OCI-M2 (cell line): ENCODE data around the gene ERCC2.

Experiments
- DNase-seq: peaks from one replicate; lab custom pipeline; 2025; ENCODE audit not compliant: unreplicated experiment; lab: John Stamatoyannopoulos, UW

The ERCC2 gene

GRCh38 chr19:45402298-45403061 lies 32.1 kb upstream of the ERCC2 start:
- no peak for DNase-seq

GRCh38 chr19:45401815-45402214 lies 31.4 kb upstream of the ERCC2 start:
- DNase-seq = no peak

DNA sequence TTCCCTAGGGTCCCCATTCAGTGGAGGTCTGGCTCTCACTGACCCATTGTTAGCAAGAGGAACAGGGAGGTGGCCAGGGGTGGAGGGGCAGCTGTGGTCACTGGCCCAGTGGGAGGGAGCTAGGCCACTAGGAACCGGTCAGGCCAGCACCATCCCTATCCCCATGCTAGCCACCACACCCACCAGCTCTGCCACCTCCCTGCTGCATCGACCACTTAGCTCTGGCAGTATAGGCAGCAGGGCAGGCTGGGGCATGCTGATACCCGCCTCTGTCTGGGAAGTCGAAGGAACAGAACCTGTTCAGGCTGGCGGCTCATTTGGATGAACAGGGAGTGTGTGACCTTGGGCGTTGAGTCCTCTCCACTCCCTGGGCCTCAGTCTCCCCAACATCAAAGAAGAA lies 29.8 kb upstream of the ERCC2 start:
- no peak for DNase-seq

GRCh38 chr19:45395821-45396617 lies 25.6 kb upstream of the ERCC2 start:
- no peak for DNase-seq

- DNase-seq = no peak
These were observed 21.7 kb upstream of the ERCC2 start for GRCh38 chr19:45391871-45392665.

DNA sequence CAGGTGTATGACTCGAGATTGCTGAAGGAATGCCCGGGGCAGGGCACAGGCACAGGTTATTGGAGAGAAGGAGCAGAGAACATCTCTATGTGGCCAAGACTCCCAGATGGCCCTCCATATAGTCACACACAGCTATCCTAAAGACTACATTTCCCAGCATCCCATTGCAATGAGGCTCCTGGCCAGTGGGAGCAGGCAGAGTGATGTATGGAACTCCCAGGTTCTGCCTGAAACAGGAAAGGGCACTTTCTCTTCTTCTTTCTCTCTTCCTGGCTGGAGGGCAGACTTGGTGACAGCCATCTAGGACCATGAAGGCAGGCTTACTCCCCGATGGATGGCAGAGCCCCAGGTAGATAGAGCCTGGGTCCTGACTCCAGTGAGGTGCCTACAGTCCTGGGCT lies 21.0 kb upstream of the ERCC2 start:
- no peak for DNase-seq

DNA sequence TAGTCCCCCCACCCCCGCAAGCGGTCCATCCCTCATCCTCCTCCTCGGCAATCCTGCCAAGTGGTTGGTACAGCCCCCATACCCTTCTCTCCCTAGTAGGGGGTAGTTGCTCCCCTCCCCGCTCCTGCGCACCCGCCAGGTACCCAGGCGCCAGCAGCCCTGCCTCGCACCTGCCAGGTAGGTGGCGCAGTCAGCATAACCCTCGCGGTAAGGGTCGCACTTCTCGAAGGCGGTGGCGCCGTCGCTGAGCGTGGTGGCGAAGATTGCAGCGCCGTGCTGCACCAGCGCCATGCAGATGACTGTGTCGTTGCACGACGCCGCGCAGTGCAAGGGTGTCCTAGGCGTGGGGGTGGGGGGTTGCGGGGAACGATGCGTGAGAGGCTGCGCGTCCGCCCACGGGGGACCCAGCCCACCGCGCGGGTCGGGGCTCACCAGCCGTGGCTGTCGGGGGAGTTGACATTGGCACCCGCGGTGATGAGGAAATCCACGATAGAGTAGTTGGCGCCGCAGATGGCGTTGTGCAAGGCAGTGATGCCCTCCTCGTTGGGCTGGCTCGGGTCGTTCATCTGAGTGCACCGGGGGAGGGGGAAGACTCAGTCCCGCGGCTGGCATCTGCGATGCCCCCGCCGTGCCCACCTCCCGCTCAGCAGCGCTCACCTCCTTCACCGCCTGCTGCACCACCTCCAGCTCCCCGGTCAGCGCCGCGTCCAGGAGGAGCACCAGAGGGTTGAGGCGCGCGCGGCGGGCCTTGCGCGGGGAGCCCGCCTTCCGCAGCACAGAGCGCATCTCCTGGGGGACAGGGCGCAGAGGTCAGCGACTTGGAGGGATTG lies 15.2 kb upstream of the ERCC2 start:
- no peak for DNase-seq

GRCh38 chr19:45382426-45382825 lies 12.1 kb upstream of the ERCC2 start:
- no peak for DNase-seq

DNA sequence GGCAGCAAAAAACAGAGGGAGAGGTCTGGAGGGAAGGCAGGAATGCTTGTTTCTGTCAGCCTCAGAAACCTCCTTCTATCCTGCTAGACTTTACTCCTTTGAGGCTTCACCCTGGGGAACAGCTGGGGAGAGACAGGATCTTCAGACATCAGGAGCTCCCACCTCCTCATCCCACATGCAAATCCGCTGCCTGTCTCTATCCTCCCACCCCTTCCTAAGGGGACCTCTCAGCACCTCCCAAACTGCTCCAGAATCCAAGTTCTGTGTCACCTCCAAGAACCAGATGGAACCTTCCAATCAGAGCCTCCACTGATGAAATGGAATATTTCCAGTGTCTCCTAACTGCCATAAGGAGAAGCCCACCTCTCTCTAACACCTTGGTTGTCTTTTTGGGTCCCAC lies 9.7 kb upstream of the ERCC2 start:
- no peak for DNase-seq

DNA sequence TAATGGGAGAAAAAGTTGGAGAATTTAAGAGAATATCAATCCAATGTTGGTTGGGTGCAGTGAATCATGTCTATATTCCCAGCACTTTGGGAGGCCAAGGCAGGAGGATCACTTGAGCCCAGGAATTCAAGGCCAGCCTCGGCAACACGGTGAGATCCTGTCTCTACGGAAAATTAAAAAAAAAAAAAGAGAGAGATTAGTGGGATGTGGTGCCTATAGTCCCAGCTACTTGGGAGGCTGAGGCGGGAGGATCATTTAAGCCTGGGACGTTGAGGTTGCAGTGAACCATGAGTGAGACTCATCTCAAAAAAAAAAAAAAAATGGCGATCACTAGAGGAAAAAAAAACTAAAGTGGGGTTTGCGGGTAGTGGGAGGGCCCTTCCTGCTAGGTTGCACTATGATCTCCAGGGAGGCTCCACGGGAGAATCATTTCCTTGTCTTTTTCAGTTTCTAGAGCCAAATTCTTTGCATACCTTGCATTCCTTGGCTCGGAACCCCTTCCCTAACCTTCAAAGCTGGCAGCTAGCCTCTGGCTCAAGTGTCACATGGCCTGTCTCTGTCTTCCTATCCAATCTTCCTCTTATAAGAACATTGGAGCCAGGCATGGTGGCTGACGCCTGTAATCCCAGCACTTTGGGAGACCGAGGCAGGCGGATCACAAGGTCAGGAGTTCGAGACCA lies 5.8 kb upstream of the ERCC2 start:
- DNase-seq = no peak

- DNase-seq = no peak
These were observed 1.5 kb downstream of the ERCC2 start for GRCh38 chr19:45368737-45369340.

DNA sequence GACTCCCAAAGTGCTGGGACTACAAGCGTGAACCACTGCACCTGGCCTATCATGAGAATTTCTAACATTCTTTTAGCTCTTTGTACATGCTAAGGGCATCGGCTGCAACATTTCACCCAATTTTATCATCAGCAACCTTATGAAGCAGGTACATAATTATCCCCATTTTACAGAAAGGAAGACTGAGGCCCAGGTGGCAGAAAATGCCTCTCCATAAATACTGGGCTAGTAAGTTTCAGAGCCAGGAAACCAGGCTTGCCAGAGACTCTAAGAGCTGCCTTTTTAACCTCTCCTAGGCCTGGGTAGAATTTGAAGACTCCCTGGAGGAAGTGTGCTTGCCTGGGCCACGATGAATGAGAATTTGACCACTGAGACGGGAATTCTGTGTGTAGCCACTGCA lies 2.2 kb downstream of the ERCC2 start:
- DNase-seq = no peak

DNA sequence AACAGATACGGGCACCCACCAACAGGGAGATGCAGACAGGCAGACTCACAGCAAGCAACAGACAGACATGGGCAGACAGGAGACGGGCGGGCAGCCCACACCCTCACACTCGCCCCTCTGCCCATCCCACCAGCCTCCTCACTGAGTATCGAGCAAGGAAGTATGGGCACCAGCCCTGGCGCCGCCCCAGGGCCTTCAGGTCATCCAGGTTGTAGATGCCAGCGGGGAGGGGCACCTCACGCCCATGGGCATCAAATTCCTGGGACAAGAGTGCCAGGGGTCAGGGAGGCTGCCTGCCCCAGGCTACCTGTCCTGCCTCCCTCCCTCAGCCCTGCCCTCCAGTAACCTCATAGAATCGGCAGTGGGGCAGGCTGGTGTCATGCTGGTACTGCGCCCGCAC lies 5.7 kb downstream of the ERCC2 start:
- no peak for DNase-seq

DNA sequence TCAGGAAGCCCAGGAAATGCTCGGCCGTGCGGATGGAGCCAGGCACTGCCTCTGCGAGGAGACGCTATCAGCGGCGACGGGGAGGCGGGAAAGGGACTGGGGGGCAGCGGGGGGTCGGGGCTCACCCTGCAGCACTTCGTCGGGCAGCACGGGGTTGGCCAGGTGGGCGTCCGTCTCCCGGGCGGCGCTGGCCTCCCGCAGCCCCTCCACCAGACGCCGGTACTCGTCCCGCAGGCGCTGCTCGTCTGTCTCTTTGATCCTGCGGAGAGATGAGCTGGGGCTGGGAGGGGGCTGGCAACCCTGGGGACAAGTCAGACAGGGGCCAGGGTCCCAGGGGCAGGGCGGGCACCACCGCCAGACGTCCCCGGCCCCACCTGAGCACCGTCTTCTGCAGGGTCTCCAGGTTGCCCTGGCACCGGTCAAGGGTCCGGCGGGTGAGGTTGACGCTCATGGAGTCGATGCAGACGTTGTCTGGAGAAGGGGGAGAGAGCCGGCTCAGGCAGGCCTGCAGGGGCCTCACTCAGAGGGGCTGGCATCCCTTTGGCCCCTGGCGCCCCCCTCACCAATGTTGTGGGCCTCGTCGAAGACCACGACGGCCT lies 6.4 kb downstream of the ERCC2 start:
- DNase-seq = no peak

DNA sequence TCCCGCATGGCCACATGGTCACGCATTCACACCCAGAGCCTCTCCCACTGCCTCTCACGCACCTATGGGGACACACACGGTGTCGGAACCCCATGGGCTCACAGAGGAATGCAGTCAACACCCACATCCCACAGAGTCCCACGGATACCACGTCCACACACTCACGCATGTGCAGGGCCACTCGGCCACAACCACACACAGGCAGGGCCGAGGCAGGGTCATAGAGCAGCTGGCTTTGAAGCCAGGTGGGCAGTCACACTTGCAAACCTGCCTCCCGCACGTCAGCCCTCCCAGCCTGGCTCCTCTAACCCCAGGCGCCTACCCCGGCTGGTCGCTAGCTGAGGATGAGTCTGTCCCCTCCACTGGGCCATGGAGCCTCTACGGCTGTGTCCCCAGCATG lies 8.1 kb downstream of the ERCC2 start:
- DNase-seq = no peak

GRCh38 chr19:45361608-45362007 lies 8.8 kb downstream of the ERCC2 start:
- no peak for DNase-seq

- no peak for DNase-seq
These were observed 12.1 kb downstream of the ERCC2 start for GRCh38 chr19:45358213-45358792.

DNA sequence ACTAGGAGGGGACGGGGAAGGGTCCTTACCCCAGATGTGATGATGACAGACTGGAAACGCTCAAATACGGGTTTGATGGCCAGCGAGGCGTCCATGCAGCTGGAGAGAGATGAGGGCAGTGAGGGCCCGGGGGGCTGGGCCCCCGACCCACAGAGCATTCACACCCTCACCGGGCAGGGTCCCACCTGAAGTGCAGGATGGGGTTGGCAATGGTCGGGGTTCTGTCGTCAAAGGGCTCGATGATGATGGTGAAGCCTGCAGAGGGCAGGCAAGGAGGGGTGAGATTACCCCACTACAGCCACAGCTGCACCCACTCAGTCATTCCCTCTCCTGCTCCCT lies 13.0 kb downstream of the ERCC2 start:
- no peak for DNase-seq

GRCh38 chr19:45356760-45357444 lies 13.5 kb downstream of the ERCC2 start:
- DNase-seq = no peak
